ENCODE measurements around the gene PDE11A. TPM values are rescaled to one million over a fixed set of nuclear protein-coding genes. Genes with fewer than 3 reads are reported as not detected.

The PDE11A gene
- total and polyA plus RNA-seq, 2 of the 8 experiments (the other 6 are each of a cell fraction or from before 2014, with no cell fraction given), result 0.19 to 0.23 TPM

DNA sequence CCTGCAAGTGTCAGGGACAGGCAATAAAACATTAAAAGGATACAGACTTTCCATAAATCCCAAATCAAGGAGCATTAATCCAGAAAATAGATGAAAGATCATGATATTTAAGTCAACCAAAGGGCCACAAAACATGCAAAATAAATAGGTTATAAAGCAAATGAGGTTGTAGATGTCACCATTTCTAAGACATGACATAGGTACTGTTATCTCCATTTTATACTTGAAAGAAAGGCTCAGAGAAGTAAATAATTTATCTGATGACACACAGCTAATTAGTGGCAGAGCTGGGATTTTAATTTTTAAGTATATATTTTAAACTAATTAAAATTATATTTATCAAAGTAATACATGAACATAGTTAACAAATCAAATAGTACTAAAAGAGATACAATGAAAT is 378.2 kb downstream of the PDE11A start (continued):
- TF ChIP-seq, protein P1, sequence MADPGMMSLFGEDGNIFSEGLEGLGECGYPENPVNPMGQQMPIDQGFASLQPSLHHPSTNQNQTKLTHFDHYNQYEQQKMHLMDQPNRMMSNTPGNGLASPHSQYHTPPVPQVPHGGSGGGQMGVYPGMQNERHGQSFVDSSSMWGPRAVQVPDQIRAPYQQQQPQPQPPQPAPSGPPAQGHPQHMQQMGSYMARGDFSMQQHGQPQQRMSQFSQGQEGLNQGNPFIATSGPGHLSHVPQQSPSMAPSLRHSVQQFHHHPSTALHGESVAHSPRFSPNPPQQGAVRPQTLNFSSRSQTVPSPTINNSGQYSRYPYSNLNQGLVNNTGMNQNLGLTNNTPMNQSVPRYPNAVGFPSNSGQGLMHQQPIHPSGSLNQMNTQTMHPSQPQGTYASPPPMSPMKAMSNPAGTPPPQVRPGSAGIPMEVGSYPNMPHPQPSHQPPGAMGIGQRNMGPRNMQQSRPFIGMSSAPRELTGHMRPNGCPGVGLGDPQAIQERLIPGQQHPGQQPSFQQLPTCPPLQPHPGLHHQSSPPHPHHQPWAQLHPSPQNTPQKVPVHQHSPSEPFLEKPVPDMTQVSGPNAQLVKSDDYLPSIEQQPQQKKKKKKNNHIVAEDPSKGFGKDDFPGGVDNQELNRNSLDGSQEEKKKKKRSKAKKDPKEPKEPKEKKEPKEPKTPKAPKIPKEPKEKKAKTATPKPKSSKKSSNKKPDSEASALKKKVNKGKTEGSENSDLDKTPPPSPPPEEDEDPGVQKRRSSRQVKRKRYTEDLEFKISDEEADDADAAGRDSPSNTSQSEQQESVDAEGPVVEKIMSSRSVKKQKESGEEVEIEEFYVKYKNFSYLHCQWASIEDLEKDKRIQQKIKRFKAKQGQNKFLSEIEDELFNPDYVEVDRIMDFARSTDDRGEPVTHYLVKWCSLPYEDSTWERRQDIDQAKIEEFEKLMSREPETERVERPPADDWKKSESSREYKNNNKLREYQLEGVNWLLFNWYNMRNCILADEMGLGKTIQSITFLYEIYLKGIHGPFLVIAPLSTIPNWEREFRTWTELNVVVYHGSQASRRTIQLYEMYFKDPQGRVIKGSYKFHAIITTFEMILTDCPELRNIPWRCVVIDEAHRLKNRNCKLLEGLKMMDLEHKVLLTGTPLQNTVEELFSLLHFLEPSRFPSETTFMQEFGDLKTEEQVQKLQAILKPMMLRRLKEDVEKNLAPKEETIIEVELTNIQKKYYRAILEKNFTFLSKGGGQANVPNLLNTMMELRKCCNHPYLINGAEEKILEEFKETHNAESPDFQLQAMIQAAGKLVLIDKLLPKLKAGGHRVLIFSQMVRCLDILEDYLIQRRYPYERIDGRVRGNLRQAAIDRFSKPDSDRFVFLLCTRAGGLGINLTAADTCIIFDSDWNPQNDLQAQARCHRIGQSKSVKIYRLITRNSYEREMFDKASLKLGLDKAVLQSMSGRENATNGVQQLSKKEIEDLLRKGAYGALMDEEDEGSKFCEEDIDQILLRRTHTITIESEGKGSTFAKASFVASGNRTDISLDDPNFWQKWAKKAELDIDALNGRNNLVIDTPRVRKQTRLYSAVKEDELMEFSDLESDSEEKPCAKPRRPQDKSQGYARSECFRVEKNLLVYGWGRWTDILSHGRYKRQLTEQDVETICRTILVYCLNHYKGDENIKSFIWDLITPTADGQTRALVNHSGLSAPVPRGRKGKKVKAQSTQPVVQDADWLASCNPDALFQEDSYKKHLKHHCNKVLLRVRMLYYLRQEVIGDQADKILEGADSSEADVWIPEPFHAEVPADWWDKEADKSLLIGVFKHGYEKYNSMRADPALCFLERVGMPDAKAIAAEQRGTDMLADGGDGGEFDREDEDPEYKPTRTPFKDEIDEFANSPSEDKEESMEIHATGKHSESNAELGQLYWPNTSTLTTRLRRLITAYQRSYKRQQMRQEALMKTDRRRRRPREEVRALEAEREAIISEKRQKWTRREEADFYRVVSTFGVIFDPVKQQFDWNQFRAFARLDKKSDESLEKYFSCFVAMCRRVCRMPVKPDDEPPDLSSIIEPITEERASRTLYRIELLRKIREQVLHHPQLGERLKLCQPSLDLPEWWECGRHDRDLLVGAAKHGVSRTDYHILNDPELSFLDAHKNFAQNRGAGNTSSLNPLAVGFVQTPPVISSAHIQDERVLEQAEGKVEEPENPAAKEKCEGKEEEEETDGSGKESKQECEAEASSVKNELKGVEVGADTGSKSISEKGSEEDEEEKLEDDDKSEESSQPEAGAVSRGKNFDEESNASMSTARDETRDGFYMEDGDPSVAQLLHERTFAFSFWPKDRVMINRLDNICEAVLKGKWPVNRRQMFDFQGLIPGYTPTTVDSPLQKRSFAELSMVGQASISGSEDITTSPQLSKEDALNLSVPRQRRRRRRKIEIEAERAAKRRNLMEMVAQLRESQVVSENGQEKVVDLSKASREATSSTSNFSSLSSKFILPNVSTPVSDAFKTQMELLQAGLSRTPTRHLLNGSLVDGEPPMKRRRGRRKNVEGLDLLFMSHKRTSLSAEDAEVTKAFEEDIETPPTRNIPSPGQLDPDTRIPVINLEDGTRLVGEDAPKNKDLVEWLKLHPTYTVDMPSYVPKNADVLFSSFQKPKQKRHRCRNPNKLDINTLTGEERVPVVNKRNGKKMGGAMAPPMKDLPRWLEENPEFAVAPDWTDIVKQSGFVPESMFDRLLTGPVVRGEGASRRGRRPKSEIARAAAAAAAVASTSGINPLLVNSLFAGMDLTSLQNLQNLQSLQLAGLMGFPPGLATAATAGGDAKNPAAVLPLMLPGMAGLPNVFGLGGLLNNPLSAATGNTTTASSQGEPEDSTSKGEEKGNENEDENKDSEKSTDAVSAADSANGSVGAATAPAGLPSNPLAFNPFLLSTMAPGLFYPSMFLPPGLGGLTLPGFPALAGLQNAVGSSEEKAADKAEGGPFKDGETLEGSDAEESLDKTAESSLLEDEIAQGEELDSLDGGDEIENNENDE (IDR thresholded peaks at IDR 0.05; ENCODE audit: insufficient replicate concordance, low read length), result no peak
- TF ChIP-seq GTF2F1 (IDR thresholded peaks at IDR 0.05; ENCODE audit: borderline replicate concordance, low read depth, low read length), result no peak
- no peak for TF ChIP-seq GABPA (IDR thresholded peaks at IDR 0.05; ENCODE audit: borderline replicate concordance, insufficient read depth, low read length)
- no peak for TF ChIP-seq JUND (IDR thresholded peaks at IDR 0.05; ENCODE audit: low read length)
- no peak for TF ChIP-seq ASH2L (IDR thresholded peaks at IDR 0.05; ENCODE audit: low read length)
- TF ChIP-seq BRCA1 (IDR thresholded peaks at IDR 0.05; ENCODE audit: low read depth, low read length), result no peak
- no peak for TF ChIP-seq RAD21 (IDR thresholded peaks at IDR 0.05 in 1 of 2, conservative IDR thresholded peaks at IDR 0.05 in 1 of 2; ENCODE audit: low read depth in 2 of 2, low read length in 2 of 2)

Measured in H1 (cell line).